GM19025 (cell line): Measurements from ENCODE around the gene B3GALNT2.
"Not testable (repeated sequence)": the region's sequence is repeated elsewhere in the genome, so short reads cannot be mapped to it uniquely, and the experiment has no call there.

ENCODE experiments used
- ATAC-seq: cut with Tn5 transposase; IDR thresholded peaks from one replicate; pipeline ENCODE4 v1.9.1; 2021; ENCODE audit warnings: mild to moderate bottlenecking, low read depth, moderate library complexity; ENCODE audit not compliant: unreplicated experiment

Gene B3GALNT2

GRCh38 chr1:235504122-235504493, at the start of gene B3GALNT2:
Gene B3GALNT2 (minus strand): TSS chr1:235504452. CDS start chr1:235504252, 200 bp downstream.
- ATAC-seq = peak; percentile 40

GRCh38 chr1:235553112-235553551, 48.9 kb upstream of the B3GALNT2 start:
- no peak for ATAC-seq

GRCh38 chr1:235552146-235552716, 48.0 kb upstream of the B3GALNT2 start:
- no peak for ATAC-seq

- ATAC-seq = no peak
Observed at GRCh38 chr1:235549351-235550139, 45.3 kb upstream of the B3GALNT2 start.

DNA sequence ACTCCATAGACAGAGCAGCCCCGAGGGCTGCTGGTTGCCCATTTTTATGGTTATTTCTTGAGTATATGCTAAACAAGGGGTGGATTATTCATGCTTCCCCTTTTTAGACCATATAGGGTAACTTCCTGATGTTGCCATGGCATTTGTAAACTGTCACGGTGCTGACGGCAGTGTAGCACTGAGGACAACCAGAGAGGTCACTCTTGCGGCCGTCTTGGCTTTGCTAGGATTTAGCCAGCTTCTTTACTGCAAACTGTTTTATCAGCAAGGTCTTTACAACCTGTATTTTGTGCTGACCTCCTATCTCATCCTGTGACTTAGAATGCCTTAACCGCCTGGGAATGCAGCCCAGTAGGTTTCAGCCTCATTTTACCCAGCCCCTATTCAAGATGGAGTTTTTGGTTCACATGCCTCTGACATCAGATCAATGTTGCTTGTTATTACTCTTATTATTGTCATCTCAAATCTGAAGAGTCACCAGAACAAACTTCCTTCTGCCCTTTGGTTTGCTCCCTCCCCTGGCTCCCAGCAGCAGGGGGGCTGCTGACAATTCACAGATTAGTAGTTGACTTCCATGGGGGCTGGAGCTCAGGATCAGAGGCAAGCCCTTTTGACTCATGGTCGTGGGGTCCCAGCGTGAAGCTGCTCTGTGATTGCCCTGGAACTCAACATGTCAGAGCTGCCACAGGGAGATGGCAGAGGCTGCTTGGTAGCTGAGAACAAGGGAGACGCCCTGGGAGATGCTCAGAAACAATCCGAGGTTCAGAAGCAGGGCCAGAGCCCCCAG, 42.3 kb upstream of the B3GALNT2 start:
- ATAC-seq = not testable (repeated sequence)

GRCh38 chr1:235545292-235545930, 41.2 kb upstream of the B3GALNT2 start:
- ATAC-seq = no peak

DNA sequence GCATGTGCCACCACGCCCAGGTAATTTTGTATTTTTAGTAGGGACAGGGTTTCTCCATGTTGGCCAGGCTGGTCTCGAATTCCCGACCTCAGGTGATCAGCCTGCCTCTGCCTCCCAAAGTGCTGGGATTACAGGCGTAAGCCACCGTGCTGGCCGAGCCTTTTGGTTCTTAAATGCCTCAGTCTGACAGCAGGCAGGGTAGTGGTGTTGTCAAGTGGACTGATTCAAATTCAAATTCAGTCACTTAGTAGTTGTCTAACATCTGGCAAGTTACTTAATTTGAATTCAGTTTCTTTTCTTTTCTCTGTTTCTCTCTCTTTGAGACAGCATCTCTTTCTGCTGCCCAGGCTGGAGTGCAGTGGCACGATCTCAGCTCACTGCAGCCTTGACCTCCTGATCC, 38.6 kb upstream of the B3GALNT2 start:
- not testable (repeated sequence) for ATAC-seq

- ATAC-seq = no peak
Observed at GRCh38 chr1:235533476-235534168, 29.4 kb upstream of the B3GALNT2 start.

DNA sequence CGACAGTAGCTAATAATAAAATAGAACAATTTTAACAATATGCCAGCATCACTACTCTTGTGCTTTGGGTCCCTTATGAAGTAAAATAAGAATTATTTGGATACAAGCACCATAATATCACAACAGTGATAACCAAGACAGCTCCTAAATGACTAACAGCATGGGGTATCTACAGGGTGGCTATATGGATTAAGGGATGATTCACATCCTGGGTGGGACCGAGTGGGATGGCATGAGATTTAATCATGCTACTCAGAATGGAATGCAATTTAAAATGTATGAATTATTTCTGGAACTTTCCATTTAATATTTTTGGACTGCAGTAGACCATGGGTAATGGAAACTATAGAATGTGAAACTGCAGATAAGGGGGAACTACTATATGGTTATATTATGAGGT, 28.1 kb upstream of the B3GALNT2 start:
- ATAC-seq = no peak

GRCh38 chr1:235527196-235527814, 23.1 kb upstream of the B3GALNT2 start:
- no peak for ATAC-seq

GRCh38 chr1:235525314-235525713, 21.1 kb upstream of the B3GALNT2 start:
- ATAC-seq = no peak

DNA sequence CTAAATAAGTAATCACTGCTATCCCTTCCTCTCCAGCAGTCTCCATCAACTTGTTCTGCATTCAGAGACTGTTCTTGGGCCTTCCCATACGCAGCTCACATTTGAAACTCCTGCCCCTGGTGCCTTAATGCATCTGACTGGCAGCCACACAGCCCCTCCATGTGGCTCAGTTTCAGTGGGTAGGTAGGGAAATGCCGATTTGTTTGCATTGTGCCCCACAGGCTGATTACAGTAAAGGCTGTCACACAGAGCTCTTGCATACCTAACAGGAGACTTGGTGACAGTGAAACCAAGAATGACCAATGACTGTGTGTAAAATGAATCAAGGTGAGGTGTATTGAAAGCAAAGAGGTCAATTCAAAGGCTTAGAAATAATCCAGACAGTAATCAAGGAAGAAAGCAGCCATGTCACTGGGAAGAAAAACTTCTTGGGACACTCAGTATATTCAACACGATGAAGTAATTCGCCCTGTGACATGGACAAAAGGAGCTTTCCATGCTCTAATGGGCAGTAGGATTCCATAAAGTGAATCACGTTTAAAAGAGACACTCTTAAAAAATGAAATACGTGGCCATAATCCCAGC, 12.7 kb upstream of the B3GALNT2 start:
- no peak for ATAC-seq

DNA sequence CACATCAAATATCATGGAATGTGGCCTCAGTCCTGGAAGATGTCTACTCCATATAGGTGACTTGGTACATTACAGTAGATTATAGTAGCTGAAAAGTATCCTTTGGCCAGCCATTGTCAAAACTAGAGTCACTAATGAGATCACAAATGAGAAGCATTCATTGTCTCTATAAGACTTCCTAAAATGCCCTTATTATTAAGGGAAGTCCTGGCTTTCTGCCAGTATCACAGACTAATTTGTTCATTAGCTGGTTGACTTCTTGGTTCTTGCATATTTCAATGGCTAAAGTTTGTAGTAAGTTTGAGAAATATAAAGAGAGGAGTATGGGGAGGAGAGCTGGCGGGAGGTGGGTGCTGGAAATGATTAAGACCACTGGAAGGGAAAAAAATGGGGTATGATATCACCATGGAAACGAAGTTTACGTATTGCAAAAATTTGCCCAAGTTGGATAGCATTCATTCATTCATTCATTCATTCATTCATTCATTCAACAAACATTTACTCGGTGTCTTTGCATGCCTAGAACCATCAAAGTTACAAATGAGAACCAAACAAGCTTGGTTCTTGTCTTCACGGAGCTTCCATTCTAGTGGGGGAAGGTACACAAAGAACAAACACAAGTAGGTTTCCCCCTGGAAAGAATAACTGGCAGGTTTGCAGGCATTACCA, 11.7 kb upstream of the B3GALNT2 start:
- no peak for ATAC-seq

DNA sequence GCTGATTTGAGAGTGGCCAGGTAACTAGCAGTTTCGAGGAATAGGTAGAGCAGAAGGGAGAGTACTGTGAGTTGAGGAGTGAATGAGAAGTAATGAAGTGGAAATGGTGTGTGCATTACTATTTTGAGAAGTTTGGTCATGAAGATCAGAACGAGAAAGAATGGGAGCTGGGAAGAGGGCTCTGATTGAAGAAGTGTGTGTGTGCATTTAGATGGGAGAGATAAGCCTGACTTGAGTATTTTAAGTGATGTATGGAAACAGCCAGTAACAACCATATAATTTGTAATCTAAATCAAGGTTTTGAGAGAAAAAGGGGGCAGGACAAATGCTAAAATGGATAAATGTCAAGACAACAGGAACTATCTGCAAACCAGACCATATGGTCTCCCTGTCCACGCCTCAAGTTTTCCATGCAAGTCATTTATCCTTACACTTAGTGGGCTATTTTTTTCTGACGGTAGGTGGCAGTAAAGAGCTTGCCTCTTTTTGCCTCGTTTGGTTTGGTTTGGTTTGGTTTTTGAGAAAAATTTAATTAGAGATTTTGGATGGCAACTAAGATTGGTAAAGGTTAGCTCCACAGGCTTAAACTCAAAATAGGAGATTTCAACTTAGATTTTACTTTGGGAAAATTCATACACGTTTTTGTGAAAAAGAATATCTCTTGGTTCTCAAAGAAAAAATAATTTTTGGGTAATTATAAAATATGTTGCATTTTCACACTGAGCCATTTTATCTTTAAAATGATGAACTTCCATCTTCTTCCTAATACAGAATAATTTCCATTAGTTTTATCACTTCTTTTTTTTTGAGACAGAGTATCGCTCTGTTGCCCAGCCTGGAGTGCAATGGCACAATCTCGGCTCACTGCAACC, 9.5 kb upstream of the B3GALNT2 start:
- no peak for ATAC-seq

DNA sequence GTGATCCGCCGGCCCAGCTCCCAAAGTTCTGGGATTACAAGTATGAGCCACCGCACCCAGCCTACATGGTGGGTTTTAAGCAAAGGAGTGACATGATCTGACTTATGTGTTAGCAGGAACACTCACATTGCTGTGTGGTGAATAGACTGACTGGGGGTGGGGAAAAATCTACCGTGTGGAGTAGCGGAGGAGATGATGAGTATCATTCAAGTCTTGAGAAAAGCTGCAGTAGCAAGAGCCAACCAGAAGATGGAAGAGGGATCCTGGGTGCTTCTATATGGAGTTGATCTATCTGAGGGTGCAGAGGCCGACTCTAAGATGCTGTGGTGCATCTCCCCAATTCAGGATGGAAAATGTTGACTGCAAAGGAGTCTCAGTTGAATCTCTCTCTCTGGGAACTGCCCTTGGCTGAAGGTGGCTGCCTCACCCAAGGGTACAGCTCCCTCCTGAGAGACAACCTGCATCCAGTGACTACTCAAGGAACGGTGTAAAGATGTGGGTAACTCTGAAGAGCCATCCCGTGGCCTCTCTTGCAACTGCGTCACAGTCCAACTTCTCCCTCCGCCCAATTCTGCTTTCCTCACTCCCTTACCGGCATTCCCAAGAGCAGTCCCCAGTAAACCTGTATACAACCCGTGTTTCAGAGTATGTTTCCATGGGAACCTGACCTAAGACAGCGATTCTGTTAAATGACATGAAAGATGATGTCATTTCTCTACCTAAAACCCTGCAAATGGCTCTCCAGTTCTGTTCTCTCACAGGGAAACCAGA, 7.4 kb upstream of the B3GALNT2 start:
- no peak for ATAC-seq

GRCh38 chr1:235510823-235511222, 6.6 kb upstream of the B3GALNT2 start:
- ATAC-seq = no peak

DNA sequence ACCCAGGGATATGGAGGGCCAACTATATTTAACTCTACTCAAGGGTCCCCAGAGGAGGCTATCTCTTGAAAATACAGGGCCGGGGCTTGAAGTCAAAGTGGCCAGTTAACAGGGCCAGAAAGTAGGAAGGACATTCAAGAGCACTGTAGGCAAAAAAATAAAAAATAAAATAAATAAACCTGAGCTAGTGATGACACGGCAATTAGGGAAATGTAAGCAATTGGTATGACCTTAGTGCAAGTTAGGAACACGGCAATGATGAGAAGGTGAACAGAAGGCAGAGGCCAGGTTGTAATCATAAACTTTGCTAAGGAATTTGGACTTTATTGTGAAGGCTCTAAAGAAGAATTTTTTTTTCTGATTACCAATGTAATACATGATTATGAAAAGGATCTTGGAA, 3.4 kb upstream of the B3GALNT2 start:
- ATAC-seq = no peak
